SIG-M5 treated with dmso at 0.1 percent for 504 hours (cell line): ENCODE measurements around the gene CLBA1.
"Not testable (repeated sequence)": the region's sequence is repeated elsewhere in the genome, so short reads cannot be mapped to it uniquely, and the experiment has no call there.

Source experiments
- DNase-seq: peaks from one replicate; lab custom pipeline; 2025; ENCODE audit not compliant: unreplicated experiment; lab: John Stamatoyannopoulos, UW

CLBA1 gene

DNA sequence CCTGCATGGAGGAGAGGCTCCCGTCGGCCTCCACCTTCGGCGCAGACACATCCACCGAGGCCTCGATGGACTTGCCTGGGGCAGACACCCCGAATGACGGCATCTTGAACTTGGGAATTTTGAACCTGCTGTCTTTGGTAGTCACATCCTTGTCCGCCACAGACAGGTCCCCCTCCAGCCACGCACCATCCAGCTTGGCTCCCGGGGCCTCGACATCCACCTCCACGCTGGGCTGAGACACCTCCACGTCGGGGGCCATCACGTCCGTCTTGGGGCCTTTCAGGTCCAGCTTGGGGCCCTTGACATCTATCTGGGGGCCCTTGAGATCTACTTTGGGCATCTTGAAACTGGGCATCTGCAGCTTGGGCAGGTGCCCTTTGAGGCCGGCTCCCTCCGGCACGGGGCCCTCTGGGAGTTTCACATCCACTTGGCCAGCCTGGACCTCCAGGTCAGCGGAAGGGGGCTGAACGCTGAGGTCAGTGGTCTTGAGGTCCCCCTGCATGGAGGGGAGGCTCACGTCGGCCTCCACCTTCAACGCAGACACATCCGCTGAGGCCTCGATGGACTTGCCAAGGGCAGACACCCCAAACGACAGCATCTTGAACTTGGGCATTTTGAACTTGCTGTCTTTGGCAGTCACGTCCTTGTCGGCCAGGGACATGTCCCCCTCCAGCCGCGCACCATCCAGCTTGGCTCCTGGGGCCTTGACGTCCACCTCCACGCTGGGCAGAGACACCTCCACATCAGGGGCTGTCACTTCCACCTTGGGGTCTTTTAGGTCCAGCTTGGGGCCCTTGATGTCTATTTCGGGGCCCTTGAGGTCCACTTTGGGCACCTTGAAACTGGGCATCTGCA is 37.5 kb upstream of the CLBA1 start:
- not testable (repeated sequence) for DNase-seq

DNA sequence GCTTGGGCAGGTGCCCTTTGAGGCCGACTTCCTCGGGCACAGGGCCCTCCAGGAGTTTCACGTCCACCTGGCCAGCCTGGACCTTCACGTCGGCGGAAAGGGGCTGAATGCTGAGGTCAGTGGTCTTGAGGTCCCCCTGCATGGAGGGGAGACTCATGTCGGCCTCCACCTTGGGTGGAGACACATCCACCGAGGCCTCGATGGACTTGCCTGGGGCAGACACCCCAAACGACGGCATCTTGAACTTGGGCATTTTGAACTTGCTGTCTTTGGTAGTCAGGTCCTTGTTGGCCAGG is 36.9 kb upstream of the CLBA1 start:
- DNase-seq, result no peak

DNA sequence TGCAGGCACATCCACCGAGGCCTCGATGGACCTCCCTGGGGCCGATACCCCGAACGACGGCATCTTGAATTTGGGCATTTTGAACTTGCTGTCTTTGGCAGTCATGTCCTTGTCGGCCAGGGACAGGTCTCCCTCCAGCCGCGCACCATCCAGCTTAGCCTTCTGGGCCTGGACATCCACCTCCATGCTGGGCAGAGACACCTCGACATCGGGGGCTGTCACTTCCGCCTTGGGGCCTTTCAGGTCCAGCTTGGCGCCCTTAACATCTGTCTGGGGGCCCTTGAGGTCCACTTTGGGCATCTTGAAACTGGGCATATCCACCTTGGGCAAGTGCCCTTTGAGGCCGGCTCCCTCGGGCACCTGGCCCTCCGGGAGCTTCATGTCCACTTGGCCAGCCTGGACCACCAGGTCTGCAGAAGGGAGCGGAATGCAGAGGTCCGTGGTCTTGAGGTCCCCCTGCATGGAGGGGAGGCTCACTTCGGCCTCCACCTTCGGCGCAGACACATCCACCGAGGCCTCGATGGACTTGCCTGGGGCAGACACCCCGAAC is 36.1 kb upstream of the CLBA1 start:
- DNase-seq, result not testable (repeated sequence)

DNA sequence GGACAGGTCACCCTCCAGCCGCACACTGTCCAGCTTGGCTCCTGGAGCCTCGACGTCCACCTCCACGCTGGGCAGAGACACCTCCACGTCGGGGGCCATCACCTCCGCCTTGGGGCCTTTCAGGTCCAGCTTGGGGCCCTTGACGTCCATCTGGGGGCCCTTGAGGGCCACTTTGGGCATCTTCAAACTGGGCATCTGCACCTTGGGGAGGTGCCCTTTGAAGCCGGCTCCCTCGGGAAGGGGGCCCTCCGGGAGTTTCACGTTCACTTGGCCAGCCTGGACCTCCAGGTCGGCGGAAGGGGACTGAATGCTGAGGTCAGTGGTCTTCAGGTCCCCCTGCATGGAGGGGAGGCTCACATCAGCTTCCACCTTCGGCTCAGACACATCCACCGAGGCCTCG is 35.6 kb upstream of the CLBA1 start:
- no peak for DNase-seq

DNA sequence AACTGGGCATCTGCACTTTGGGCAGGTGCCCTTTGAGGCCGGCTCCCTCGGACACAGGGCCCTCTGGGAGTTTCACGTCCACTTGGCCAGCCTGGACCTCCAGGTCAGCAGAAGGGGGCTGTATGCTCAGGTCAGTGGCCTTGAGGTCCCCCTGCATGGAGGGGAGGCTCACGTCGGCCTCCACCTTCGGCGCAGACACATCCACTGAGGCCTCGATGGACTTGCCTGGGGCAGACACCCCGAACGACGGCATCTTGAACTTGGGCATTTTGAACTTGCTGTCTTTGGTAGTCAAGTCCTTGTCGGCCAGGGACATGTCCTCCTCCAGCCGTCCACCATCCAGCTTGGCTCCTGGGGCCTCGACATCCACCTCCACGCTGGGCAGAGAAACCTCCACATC is 34.9 kb upstream of the CLBA1 start:
- DNase-seq, result not testable (repeated sequence)

DNA sequence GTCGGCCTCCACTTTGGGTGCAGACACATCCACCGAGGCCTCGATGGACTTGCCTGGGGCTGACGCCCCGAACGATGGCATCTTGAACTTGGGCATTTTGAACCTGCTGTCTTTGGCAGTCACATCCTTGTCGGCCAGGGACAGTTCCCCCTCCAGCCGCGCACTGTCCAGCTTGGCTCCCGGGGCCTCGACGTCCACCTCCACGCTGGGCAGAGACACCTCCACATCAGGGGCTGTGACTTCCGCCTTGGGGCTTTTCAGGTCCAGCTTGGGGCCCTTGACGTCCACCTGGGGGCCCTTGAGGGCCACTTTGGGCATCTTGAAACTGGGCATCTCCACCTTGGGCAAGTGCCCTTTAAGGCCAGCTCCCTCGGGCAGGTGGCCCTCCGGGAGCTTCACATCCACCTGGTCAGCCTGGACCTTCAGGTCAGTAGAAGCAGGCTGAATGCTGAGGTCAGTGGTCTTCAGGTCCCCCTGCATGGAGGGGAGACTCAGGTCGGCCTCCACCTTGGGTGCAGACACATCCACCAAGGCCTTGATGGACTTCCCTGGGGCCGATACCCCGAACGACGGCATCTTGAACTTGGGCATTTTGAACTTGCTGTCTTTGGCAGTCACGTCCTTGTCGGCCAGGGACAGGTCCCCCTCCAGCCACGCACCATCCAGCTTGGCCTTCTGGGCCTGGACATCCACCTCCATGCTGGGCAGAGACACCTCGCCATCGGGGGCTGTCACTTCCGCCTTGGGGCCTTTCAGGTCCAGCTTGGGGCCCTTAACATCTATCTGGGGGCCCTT is 33.5 kb upstream of the CLBA1 start:
- not testable (repeated sequence) for DNase-seq

DNA sequence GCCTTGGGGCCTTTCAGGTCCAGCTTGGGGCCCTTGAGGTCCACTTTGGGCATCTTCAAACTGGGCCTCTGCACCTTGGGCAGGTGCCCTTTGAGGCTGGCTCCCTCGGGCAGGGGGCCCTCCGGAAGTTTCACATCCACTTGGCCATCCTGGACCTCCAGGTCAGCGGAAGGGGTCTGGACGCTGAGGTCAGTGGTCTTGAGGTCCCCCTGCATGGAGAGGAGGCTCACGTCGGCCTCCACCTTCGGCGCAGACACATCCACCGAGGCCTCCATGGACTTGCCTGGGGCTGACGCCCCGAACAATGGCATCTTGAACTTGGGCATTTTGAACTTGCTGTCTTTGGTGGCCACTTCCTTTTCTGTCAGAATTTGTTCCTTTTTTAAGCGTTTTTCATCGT is 32.5 kb upstream of the CLBA1 start:
- no peak for DNase-seq

DNA sequence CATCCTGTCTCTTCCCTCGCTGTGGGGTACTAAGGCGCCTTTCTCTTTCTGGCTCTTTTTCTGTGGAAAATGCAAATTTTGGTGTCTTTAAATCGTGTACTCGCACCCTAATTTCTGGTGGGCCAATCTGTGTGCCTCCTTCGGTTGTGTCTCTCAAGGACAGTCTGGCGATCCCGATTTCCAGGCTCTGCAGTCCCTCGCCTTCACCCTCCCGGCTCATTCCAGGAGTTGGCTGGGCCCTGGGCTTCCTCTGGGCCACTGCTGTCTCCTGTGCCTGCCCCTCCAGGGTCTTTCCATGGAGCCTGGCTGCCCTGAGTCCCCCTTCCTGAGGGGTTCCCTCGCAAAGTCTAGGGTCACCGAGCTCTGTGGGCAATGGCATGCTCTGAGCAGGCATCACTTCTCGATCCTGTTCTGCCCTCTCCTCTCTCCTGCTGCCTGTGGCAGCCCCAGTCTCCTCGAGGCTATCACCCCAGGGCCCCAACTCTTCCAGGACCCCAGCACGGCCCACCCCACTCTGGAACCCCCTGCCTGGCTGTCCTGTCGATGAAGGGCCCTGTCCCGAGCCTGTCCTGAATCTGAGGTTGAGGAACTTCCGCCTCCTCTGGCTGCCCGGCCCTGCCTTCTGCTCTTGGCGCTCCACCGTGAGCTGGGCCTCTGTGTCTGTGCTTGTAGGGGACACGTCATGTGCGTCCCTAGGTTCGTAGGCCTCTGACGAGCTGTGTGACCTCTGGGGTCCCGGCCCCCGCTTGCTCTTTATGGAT is 31.5 kb upstream of the CLBA1 start:
- DNase-seq, result no peak

DNA sequence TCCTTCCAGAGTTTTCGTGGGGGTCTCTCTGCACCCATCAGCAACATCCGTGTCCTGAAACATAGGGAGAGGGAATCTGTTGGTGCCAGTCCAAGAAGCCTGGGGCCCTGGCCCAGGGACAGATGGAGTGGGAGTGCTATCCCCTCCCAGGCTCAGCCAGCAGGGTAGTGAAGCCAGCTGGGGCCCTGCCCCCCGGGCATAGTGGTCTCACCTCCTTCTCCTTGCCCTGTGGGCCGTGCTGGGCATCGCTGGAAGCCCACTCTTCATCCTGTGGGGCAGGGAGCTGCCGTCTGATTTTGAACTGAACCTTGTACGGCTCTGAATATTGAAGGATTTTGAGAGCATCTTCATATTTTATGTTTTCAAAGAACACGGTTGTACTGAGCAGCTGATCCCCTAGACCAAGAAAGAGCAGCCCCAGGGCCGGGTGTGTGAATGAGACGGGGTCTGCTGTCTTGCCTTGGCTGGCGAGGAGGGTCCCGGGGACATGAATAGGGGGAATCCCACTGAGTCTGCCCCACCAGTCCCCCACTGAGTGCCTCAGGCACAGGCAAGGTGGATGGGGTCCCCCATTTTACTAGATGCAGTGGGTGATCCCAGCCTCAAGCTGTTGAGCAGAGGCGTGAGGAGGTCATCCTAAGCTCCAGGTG is 30.7 kb upstream of the CLBA1 start:
- no peak for DNase-seq

DNA sequence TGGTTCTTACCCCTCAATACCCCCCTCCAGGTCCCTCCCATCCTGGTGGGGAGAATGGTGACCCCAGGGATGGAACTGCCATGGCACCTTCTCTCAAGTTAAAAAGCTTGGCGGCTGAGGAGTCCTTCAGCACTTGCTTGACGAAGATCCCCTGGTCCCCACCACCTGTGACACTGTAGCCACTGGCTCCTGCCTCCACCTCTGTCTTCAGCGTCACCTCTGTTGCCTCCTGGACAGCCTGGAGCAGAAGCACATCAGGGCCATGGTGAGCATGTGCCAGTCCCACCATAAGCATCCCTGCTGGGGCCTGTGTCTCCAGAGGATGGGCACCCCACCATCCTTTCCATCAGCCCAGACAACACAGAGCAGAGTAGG is 30.2 kb upstream of the CLBA1 start:
- no peak for DNase-seq

DNA sequence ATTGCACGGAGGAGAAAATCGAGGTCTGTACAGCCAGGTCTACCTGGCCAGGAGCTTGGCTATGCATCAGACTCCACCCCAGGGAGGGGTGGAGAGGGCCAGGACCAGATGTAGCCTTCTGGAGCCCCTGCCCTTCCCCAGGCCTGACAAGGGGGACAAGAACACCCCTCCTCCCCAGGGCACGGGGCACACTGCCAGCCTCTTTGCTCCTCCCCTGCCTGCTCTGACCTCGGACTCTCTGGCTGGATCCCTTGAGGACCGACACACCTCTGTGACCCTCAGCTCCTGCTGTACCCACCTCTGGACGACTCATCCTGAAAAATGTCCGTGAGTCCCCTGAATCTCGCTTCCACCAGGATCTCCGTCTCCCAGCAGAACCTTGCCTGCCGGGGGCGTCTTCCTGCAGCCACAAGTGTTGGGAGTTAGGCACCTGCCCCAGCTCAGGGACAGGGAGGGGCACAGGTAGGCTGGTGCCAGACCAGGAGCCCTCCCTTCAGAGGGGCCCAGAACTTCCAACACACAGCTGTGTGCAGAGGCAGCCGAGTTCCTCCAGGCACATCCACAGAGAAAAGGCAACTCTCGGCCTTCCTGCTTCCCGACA is 29.2 kb upstream of the CLBA1 start:
- no peak for DNase-seq

DNA sequence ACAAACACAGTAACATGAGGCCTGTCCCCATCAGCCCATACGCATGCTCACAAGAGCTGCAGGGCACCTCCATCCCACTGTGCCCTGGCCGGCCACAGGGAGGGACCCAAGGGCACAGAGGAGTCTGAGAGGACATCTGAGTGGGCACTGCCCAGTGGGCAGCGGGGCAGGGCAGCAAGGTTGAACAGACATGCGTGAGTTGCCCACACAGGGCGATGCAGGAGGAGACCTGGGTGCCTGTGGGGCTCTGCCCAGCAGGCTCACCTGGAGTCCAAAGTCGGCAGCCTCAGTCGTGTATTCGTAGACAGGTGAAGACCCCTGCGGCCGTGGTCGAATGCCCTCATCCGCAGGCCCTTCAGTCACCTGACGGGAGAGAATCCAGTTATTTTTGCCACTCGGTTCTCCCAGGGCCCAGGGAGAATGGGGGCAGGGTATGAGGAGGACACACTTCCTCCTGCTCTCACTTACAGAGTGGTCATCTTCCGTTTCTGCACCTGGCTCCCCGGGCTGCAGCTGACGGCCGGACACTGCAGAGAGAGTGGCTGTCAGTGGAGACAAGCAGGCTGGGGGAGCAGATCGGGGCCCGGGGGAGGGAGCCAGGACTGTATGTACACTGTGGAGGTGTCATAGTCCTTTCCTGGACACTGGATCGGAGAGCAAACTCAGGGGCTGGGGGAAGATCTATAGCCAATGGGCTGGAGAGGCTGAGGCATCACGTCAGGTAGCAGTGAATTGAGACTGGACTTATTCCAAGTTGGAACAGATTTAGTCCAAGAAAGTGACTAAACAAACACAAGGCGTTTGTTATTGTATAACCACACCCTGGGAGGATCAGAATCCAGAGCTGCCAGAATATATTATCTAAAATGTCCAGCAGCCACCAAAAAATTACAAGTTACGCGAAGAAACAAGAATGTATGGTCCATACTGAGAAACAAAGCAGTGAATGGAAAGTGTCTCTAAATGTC is 28.2 kb upstream of the CLBA1 start:
- DNase-seq, result no peak

DNA sequence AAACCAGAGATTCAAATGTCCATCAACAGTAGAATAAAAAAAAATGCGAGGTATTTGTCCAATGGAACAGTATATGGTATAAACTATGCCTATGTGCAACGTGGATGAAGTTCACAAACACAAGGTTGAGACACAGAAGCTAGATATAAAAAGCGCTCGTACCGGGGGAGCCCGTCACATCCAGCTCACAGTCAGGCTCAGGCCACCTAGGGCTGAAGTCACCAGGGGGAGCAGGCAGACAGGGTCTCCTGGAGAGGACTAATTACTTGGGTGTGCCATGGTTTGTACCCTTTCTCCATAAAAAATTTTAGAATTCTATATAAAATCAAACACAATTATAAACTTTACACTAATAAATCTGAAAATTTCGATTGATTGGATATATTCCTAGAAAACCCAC is 21.0 kb upstream of the CLBA1 start:
- no peak for DNase-seq

DNA sequence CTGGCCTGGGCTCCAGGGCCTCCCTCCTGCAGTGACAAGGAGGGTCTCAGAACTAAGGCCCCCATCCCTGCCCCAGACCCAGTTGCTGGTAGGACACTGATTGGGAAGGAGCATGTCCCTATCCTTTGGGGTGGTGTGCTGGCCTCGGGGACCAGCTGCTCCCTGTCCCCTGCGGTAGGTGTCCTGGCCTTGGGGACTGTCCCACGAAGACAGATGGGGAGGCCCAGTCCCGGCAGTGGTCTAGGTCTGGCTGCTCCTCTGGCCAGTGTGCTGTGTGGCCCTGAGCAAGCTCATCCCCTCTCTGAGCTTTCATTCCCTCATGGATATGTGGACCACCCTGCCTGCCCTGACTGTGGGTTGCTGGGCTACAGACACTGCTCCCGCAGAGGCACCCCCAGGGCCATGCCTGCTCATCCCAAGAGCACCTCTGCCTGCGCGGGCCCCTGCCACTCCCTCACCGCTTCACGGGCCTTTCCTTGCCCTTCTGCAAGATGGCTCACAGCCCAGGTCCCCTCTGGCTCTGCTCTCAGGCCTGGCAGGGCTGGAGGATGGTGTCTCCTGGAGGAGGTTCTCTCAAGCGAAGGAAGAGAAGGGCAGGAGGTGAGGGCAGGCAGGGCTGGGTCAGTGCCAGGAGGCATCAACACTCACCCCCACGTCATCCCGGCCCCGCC is 19.9 kb upstream of the CLBA1 start:
- DNase-seq, result no peak

DNA sequence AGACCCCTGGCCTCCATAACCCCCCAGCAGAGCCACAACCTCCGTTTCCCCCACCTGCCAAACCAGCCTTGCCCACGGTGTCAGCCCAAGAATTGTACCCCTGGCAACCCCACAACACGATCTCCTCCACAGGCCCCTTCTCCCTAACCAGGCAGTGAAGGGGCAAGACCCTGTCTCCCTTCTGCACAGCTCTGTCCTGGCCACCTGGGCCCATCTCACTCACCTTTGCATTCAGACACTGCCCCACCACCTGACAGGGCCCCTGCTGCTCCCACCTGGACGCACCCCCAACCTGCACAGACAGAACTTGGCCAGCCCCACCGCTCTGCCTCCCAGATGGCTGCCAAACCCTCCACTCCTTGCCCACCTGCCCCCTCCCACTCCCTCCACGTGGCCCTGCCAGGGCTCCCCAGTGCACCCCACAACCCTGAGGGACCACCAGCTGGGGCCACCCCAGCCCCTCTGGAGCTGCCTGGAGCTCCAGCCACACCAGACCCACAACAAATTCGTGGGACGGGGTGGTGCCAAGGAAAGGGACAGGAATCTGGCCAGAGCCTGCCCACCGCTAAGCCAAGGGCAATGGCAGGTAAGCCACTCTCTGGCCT is 19.2 kb upstream of the CLBA1 start:
- DNase-seq, result no peak

DNA sequence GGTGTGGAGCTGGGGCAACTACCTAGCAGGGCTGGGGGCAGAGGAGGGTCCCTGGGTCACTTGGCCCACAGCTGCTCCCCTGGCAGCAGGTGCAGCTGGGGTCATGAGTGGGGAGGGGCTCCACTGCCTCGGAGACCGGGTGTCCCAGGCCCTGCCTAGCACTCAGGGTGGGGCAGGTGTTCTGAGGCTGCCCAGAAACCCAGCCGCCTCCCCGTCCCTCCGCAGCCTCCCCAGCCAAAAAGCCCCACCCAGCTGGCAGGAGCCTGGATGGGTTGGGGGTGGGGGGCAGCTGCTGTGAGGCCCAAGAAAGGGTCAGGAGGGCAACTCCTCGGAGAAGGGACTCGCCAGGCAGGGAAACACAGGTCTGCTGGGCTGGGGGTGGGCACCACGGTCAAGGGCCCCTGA is 18.6 kb upstream of the CLBA1 start:
- no peak for DNase-seq

DNA sequence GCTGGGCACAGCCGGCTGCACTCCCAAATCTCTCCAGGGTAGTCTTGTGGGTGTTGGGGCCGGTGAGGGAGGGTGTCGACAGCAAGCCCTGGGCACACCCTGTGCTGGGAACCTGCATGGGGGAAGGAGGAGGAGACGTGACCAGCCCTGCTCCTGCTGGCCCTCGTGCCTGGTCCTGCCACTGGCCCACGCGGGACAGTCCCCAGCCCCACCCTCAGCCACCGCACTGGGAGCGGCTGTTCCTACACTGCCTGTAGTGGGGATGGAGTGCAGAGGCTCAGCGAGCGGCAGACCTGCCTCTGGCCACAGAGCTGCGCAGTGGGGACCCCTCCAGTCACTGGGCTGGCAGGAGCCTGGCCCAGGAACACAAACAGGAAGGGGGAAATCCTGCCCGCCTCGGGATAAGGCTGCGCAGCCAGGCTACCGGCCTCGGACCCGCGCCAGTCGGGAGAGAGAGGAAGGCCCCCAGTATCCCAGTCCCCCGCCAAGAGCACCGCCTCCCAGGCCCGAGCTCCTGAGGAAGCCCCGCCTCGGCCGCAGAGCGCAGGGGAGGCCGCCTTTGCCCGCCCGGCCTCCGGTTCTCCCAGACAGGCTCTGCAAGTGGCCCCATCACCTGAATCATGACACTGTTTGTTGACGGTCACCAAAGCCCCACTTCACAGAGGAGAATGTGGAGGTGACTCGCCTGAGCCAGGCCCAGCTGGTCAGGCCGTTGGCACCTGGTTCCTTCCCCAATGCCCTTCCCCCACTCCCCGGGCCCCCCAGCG is 18.0 kb upstream of the CLBA1 start:
- DNase-seq, result no peak

DNA sequence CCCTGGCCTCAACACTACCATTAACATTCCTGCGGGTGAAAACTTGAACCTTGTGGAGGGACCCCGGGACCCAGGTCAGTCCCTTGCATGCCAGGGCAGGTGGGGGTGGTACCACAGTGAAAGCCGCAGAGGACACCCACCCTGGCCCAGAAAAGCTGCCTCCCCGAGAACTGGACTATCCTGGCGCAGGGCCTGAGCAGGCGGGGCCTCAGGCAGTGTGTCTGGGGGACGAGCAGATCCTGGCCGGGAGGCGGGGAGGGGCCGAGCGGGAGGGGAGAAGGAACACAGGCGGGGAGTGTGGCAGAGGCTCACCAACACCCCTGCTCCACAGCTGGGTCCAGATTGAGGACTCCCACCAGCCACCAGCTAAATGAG is 17.4 kb upstream of the CLBA1 start:
- DNase-seq, result no peak
